Left kidney (tissue), 2 donors: ENCODE results near the gene HEMGN. TPM values are rescaled to one million over a fixed set of nuclear protein-coding genes. Genes with fewer than 3 reads are reported as not detected.

Source experiments
- DNase-seq: peaks from one replicate; pipeline ENCODE4 v3.0.0-alpha.2; 2013
- polyA plus RNA-seq: library from polyadenylated mRNA; unstranded; fragments of 120-200 nt; gene quantifications from one replicate; pipeline ENCODE4 v1.2.1, GENCODE V29; 2013; ENCODE audit not compliant: insufficient read length

The HEMGN gene
- polyA plus RNA-seq, 1 donor = 1.5 TPM

- DNase-seq = no peak
These were observed 37.8 kb downstream of the HEMGN start for GRCh38 chr9:97900103-97900737.

DNA sequence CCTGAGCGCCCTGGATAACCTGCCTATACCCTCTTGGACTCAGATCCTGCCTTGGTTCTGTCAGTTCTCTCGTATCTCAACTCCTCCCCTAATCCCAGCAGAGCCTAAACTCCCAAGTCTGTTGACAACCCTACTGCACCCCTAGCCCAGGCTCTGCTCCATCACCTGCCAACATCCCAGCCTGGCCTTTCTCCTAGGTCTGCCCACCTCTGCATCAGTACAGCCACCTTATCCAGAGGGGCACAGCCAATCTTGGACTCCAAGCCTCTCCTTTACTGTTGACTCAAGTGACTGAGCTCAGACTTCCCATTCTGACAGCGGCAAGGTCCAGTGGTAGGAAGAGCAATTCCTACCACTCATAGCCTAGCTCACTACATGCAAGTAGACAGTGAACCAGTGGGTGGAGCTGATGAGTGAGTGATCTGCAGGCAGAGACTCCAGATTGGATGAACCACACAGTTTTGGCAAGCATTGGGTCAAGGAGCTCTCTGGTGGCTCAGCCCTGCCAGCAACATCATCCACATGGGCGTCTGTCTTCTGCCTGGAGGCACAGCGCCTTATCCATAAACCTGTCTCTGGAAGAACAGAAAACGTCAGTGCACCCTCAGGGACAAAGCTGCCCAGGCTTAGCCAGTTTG is 42.2 kb downstream of the HEMGN start:
- DNase-seq = no peak

- no peak for DNase-seq
These were observed 42.8 kb downstream of the HEMGN start for GRCh38 chr9:97895211-97895610.

DNA sequence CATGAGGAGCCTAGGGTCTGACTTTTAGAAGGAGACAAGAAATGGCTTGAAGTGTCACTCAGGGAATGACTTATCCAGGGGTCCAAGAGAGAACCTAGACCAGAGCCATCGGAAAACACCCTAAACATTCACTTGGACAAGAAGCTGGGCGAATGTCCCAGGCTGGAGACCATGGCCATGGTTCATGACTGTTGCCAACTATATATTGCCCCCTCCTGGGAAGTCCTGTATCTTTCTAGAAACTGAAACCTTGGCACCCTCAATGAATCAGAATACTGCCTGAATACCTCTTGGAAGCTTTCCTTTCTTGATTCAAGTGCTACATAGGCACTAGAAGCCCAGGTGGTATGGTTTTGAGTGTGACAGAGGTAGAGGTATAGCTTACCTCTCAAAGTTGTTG is 45.6 kb downstream of the HEMGN start:
- DNase-seq = no peak

GRCh38 chr9:97891736-97892135 is 46.2 kb downstream of the HEMGN start:
- DNase-seq = no peak

DNA sequence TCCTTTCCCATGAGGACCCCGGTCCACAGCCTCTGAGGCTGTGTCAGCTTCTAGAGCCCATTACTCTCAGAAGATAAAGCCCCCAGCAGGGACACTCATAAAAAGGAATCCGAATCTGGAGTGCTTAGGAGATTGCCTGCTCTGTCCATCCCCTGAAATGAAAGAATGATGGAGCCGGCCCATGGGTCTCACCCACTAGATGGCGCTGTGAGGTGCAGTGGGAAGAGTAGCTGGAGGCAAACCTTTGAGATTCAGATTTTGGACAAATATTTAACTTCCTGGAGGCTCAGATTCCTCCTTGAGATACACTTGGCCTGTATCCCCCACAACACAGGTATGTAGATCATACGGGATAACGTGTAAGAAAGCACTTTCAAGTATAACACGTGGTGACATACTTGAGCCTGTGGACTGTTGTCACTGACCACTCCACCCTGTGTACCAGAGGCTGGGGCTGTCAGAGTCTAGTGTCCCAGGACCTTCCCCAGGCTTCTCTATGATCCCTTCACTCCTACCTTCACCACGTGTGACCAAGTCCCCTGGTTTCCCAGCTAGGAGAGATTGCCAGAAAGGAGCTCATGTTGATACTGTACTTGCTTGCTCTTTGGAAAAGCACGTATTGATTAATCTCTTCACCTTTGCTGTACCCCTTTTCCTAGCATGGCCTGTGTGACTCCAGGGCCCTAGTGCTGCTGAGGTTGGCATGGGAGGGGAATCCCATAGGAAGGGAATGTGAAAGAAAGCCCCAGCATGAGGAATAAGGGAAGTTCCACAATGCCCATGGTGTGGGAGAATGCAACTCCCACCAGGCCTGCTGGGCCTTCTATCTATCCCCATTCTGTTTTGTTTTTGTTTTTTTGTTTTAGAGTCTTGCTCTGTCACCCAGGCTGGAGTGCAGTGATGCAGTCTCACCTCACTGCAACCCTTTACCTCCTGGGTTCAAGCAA is 47.8 kb downstream of the HEMGN start:
- DNase-seq = no peak

- no peak for DNase-seq
These were observed 57.6 kb downstream of the HEMGN start for GRCh38 chr9:97880336-97880735.

Other genes starting within 250 kb of the HEMGN start
- gene XPA, start 240.8 kb downstream of the HEMGN start, polyA plus RNA-seq = 46.7 TPM
- not detected for gene FOXE1, start 84.9 kb downstream of the HEMGN start, polyA plus RNA-seq
- 24.0 TPM for gene TRMO, start 15.7 kb downstream of the HEMGN start, polyA plus RNA-seq
- gene ANP32B, start 45.2 kb upstream of the HEMGN start, polyA plus RNA-seq = 282 TPM
- gene NANS, start 118.6 kb upstream of the HEMGN start, polyA plus RNA-seq = 40.3 TPM
- 8.0 TPM for gene TRIM14, start 181.1 kb upstream of the HEMGN start, polyA plus RNA-seq